AG09309 (cell line): ENCODE data around the gene NKAIN2.
"Not testable (repeated sequence)": the region's sequence is repeated elsewhere in the genome, so short reads cannot be mapped to it uniquely, and the experiment has no call there.

Source experiments
- DNase-seq: peaks from one replicate; pipeline ENCODE4 v3.0.0-alpha.2; 2010; ENCODE audit warnings: low read depth
- H3K4me3 ChIP-seq: 2 replicates; pipeline ENCODE4 v1.5.1; 2011; ENCODE audit warnings: mild to moderate bottlenecking, low read depth, low read length, moderate library complexity; ENCODE audit not compliant: control insufficient read depth
- TF ChIP-seq, protein P1 (sequence below): IDR thresholded peaks from 2 replicates; pipeline ENCODE4 v1.5.1; 2011; ENCODE audit warnings: mild to moderate bottlenecking, low read depth, low read length, inconsistent platforms; ENCODE audit not compliant: insufficient read depth, control insufficient read depth; ENCODE audit errors: missing control alignments

The NKAIN2 gene

DNA sequence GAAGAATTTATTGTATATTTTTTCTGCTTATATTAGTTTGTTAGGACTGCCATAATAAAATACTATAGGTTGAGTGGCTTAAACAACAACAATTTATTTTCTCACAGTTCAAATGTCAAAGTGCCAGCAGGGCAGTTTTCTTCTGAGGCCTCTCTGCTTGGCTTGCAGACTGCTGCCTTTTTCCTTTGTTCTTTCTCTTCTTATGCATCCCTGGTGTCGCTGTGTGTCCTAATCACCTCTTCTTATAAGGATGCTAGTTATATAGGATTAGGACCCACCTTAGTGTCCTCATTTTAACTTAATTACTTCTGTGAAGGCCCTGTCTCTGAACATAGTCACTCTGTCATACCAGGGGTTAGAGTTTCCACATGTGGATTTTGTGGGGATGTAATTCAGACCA is 354.4 kb downstream of the NKAIN2 start:
- no peak for DNase-seq
- H3K4me3 ChIP-seq: no peak overlapping the region
- TF ChIP-seq, protein P1, sequence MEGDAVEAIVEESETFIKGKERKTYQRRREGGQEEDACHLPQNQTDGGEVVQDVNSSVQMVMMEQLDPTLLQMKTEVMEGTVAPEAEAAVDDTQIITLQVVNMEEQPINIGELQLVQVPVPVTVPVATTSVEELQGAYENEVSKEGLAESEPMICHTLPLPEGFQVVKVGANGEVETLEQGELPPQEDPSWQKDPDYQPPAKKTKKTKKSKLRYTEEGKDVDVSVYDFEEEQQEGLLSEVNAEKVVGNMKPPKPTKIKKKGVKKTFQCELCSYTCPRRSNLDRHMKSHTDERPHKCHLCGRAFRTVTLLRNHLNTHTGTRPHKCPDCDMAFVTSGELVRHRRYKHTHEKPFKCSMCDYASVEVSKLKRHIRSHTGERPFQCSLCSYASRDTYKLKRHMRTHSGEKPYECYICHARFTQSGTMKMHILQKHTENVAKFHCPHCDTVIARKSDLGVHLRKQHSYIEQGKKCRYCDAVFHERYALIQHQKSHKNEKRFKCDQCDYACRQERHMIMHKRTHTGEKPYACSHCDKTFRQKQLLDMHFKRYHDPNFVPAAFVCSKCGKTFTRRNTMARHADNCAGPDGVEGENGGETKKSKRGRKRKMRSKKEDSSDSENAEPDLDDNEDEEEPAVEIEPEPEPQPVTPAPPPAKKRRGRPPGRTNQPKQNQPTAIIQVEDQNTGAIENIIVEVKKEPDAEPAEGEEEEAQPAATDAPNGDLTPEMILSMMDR: no peak

DNA sequence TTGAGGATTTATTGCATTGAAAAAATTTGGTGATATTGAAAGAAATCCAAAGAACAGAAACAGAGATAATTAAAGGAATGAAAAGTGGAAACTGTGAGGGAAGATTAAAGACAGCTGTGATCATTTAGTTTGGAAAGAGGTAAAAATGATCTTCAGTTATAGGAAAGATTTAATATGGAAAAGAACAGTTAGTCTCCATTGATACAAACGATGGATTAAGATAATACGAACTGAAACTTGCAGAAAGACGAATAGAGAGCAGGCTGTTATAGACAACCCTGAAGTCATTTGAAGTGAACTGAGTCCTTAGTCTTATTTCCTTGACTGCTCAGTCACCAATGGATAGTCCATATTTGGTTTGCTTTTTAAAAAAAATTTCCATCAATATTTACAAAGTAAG is 360.0 kb downstream of the NKAIN2 start:
- DNase-seq: no peak
- no peak overlapping the region for H3K4me3 ChIP-seq
- TF ChIP-seq, protein P1: no peak

DNA sequence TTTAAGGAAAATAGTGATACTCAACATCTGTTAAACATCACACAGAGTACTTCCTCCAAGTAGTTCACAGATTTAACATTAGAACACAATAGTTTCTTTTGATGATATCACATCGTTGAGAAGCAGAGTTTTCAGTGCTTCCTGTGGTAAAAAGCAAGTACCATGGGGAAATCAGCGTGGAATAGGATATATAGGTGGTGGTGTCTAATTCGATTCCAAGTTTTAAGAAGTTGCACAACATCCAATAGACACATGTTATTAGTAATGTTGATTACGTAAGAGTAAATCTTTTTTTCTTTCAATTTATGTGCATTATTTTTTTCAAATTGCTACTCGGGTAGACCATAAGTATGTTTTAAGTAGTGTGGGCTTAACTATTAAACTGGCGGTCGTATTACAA is 360.7 kb downstream of the NKAIN2 start:
- TF ChIP-seq, protein P1: no peak
- DNase-seq: no peak
- H3K4me3 ChIP-seq: no peak overlapping the region

DNA sequence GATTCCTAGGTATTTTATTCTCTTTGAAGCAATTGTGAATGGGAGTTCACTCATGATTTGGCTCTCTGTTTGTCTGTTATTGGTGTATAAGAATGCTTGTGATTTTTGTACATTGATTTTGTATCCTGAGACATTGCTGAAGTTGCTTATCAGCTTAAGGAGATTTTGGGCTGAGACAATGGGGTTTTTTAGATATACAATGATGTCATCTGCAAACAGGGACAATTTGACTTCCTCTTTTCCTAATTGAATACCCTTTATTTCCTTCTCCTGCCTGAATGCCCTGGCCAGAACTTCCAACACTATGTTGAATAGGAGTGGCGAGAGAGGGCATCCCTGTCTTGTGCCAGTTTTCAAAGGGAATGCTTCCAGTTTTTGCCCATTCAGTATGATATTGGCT is 363.6 kb downstream of the NKAIN2 start:
- DNase-seq, H3K4me3 ChIP-seq: not testable (repeated sequence)

DNA sequence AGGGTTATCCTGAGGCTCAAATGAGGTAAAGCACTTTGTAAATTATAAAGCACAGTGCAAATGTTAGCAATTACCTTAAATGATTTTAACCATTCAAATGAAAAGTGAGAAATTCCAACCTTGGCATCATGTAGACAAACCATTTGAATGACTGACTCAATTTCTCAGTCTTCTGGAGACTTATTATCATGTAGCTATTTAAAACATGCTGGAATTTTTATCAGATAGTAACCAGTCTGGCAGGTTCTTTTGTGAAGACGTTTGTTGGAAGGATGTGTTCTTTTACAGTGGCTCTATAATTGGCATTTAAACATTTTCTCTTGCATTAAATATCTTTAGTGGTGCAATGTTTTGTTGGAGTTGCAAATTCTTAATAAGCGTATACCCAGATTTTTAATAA is 386.6 kb downstream of the NKAIN2 start:
- H3K4me3 ChIP-seq: no peak overlapping the region
- no peak for DNase-seq
- TF ChIP-seq, protein P1: no peak

DNA sequence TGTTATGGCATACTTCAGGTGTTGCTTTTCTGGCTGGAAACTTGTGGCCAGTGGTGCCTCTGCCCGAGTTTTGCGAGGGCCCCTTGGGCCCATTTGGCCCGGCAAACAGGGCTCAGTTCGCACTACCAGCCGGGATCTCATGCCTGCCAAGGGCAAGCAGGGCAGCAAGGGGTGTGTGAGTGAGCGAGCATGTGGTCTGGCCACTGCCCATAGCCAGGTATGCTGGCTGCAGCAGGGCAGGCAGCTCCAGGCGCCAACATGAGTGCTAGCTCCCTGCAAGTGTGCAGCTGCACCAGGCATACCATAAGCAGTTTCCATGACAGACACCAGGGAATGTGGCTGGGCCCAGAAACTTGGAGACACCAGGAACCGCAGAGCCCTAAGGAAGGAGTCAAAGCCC is 389.5 kb downstream of the NKAIN2 start:
- H3K4me3 ChIP-seq: no peak overlapping the region
- no peak for DNase-seq
- TF ChIP-seq, protein P1: no peak

DNA sequence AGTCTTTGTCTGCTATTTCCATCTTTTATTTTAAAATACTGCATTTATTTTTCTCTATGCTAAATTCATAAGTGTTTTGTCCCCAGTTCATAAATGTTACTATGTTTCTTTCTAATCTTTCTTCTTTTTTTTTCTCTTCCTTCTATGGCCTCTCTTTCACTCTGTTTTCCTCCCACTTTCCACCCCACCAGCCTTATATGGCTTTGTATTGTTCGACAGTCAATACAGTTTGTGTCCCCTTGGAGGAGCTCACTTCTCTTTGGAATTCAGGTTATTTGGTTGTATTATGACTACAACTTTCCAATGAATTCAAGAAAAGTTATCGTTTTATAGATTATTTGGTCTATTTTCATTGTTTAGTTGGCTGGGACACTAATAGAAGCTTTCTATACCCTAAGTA is 393.5 kb downstream of the NKAIN2 start:
- no peak for DNase-seq
- H3K4me3 ChIP-seq: no peak overlapping the region
- TF ChIP-seq, protein P1: no peak
